SH-SY5Y (cell line): ENCODE measurements around the gene CBX6.

Experiments
- GATA2 ChIP-seq: IDR thresholded peaks from 2 replicates; pipeline ENCODE4 v1.6.1; 2011; ENCODE audit warnings: mild to moderate bottlenecking, low read depth, low read length
- GATA3 ChIP-seq: IDR thresholded peaks from 2 replicates; pipeline ENCODE4 v1.6.1; 2011; ENCODE audit warnings: low read depth, mild to moderate bottlenecking, low read length, moderate library complexity

The CBX6 gene

GRCh38 chr22:38881464-38881871, 9.5 kb upstream of the CBX6 start:
- TF ChIP-seq GATA2 (no peak), GATA3 (no peak)

- no peak for TF ChIP-seq GATA3
- no peak for TF ChIP-seq GATA2
Observed at GRCh38 chr22:38879961-38880360, 7.9 kb upstream of the CBX6 start.

- TF ChIP-seq GATA2 (no peak), GATA3 (no peak)
Observed at GRCh38 chr22:38879108-38879729, 7.2 kb upstream of the CBX6 start.

- TF ChIP-seq GATA3: no peak
- no peak for TF ChIP-seq GATA2
Observed at GRCh38 chr22:38878001-38878400, 6.0 kb upstream of the CBX6 start.

- TF ChIP-seq GATA3: no peak
- TF ChIP-seq GATA2: no peak
Observed at GRCh38 chr22:38874529-38875222, 2.7 kb upstream of the CBX6 start.

GRCh38 chr22:38873469-38874411, 1.7 kb upstream of the CBX6 start:
- no peak for TF ChIP-seq GATA3
- TF ChIP-seq GATA2: no peak

- TF ChIP-seq GATA2 (no peak), GATA3 (no peak)
Observed at GRCh38 chr22:38872831-38873248, 824 bp upstream of the CBX6 start.

GRCh38 chr22:38871360-38872171, 450 bp downstream of the CBX6 start:
- no peak for TF ChIP-seq GATA3
- TF ChIP-seq GATA2: no peak

- TF ChIP-seq GATA3: no peak
Observed at GRCh38 chr22:38870791-38871359, 1.1 kb downstream of the CBX6 start.

- TF ChIP-seq GATA2: no peak
- no peak for TF ChIP-seq GATA3
Observed at GRCh38 chr22:38870312-38870741, 1.7 kb downstream of the CBX6 start.

GRCh38 chr22:38869663-38870062, 2.4 kb downstream of the CBX6 start:
- TF ChIP-seq GATA3 (no peak), GATA2 (no peak)

- no peak for TF ChIP-seq GATA3
- no peak for TF ChIP-seq GATA2
Observed at GRCh38 chr22:38868886-38869381, 3.1 kb downstream of the CBX6 start.

- TF ChIP-seq GATA3: no peak
- TF ChIP-seq GATA2: no peak
Observed at GRCh38 chr22:38868286-38868721, 3.7 kb downstream of the CBX6 start.
